ENCODE data around the gene TREML1.

Gene TREML1

DNA sequence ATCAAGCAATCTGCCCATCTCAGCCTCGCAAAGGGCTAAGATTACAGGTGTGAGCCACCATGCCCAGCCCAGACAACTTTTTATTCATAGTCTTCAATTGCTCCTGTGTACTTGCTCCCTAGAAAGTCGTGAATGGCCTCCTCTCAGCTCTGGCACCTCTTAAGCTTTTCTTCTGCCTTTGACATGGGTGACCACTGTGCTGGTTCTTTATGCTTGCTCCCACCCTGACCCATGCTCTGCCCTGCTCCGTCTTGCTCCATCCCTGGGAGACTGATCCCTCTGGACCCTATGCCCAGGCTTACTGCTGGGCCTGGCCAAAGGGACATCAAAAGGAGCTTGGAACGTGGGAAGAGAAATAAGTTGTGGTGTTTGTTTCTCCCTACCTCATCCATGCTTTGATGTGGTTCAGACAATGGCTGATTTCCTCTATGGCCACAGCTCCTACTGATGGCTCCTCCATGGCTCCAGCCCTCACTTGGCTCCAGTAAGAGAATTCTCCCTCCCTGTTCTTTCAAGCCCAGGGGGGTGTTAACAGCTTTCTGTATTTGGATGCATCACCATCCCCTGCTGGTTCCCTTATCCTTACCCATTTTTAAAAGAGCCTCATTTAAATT lies 16.5 kb upstream of the TREML1 start:
- no peaks in the 10 kb centered on the region for H3K4me1 ChIP-seq (ENCODE audit: control insufficient read depth, low read length)
- TF ChIP-seq EZH2phosphoT487 (IDR thresholded peaks at IDR 0.05; ENCODE audit: borderline replicate concordance, low read length) (no peak), CTCF (IDR thresholded peaks at IDR 0.05; ENCODE audit: low read depth, low read length, poor library complexity, severe bottlenecking) (no peak)
- H4K20me1 ChIP-seq (ENCODE audit: control insufficient read depth, insufficient read depth, low read depth, low read length) = no peaks in the 10 kb centered on the region
- no peaks in the 10 kb centered on the region for H3K9me2 ChIP-seq (replicated peaks; ENCODE audit: control insufficient read depth, low read length)
- H3K4me2 ChIP-seq (ENCODE audit: low read length) = no peak overlapping the region
- H3K36me3 ChIP-seq (ENCODE audit: control insufficient read depth, low read length) = no peaks in the 10 kb centered on the region
- no peak overlapping the region for H3K4me3 ChIP-seq (ENCODE audit: low read length)
- no peak overlapping the region for H3K27ac ChIP-seq (ENCODE audit: low read depth, low read length)
- no peaks in the 10 kb centered on the region for H3F3A ChIP-seq (ENCODE audit: control insufficient read depth, insufficient read depth)
- H3K27me3 ChIP-seq (ENCODE audit: control insufficient read depth, low read length) = peaks cover 10% of the 10 kb centered on the region; the same call in 1 of the 2 replicates
- no peaks in the 10 kb centered on the region for H3K9me3 ChIP-seq (ENCODE audit: control insufficient read depth, insufficient read depth, low read length)
- H3K79me2 ChIP-seq (ENCODE audit: control insufficient read depth, low read length) = no peaks in the 10 kb centered on the region

DNA sequence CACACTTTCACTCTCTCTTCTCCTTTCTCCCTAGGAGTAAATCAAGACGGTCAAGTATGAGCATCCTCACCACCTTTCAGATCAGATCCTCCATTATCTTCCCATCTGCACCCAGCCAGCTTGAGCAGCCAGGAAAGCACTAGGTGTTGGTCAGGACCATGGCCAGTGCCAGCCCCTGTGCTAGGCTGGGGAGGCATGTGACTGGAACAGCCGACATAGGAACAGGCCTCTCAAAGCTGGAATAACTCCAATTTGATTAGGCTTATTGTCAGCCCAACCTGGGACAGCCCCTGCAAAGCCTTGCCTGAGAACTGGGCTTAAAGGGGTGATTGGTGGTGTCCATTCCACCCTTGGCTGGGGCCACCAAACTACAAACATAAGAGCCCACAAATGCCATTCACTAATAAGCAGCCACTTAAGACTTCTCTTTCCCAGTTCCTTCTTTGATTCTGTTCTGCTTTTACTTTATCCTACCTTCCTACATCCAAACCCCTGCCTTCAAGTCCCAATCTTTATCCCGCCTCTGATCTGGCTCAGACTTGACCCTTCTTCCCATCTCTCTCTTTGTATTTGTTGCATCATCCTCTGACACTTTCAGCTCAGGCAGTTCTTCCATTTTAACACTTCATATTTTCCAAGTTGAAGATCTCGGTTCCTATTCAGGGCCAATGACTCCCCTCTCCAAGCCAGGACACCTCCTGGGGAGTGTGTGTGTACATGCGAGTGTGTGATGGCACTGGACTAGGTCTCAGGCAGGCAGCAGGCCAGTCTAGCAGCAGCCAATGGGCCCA lies 13.2 kb upstream of the TREML1 start:
- Histone ChIP-seq H3K4me3 (ENCODE audit: low read length) (no peak overlapping the region), H3K9me3 (ENCODE audit: control insufficient read depth, insufficient read depth, low read length) (no peaks in the 10 kb centered on the region), H3K27ac (ENCODE audit: low read depth, low read length) (no peak overlapping the region), H3K4me1 (ENCODE audit: control insufficient read depth, low read length) (peaks cover 8% of the 10 kb centered on the region), H3K9me2 (replicated peaks; ENCODE audit: control insufficient read depth, low read length) (no peaks in the 10 kb centered on the region), H3K27me3 (ENCODE audit: control insufficient read depth, low read length) (peaks cover 10% of the 10 kb centered on the region; the same call in 1 of the 2 replicates), H3K4me2 (ENCODE audit: low read length) (no peak overlapping the region), H3K79me2 (ENCODE audit: control insufficient read depth, low read length) (no peaks in the 10 kb centered on the region), H3K36me3 (ENCODE audit: control insufficient read depth, low read length) (no peaks in the 10 kb centered on the region), H3F3A (ENCODE audit: control insufficient read depth, insufficient read depth) (no peaks in the 10 kb centered on the region), H4K20me1 (ENCODE audit: control insufficient read depth, insufficient read depth, low read depth, low read length) (no peaks in the 10 kb centered on the region)
- TF ChIP-seq EZH2phosphoT487 (IDR thresholded peaks at IDR 0.05; ENCODE audit: borderline replicate concordance, low read length) (no peak), CTCF (IDR thresholded peaks at IDR 0.05; ENCODE audit: low read depth, low read length, poor library complexity, severe bottlenecking) (no peak)

DNA sequence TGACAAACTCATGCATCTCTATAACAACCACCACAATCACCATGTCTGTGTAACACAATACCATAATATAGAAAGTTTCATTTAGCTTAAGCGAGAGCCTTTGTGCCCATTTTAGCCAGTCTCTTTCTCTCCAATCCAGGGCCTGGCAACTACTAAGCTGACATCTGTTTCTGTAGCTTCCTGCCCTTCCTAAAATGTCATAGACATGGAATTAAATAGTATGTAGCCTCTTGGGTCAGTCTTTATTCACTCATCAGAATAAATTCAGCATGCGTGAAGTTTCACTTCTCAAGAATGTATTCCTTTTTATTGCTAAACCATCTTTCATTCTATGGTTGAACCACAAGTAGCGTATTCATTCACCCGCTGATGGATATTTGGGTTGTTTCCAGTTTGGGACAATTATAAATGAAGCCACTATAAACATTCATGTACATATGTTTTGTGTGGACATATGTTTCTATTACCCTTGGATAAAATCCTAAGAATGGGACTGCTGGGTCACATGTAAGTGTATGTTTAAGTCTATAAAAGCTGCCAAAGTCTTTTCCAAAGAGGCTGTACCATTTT lies 10.5 kb upstream of the TREML1 start:
- no peaks in the 10 kb centered on the region for H3K9me3 ChIP-seq (ENCODE audit: control insufficient read depth, insufficient read depth, low read length)
- H3K4me3 ChIP-seq (ENCODE audit: low read length) = no peak overlapping the region
- no peaks in the 10 kb centered on the region for H3K79me2 ChIP-seq (ENCODE audit: control insufficient read depth, low read length)
- peaks cover 10% of the 10 kb centered on the region; the same call in 1 of the 2 replicates for H3K27me3 ChIP-seq (ENCODE audit: control insufficient read depth, low read length)
- H3K4me2 ChIP-seq (ENCODE audit: low read length) = no peak overlapping the region
- no peaks in the 10 kb centered on the region for H4K20me1 ChIP-seq (ENCODE audit: control insufficient read depth, insufficient read depth, low read depth, low read length)
- H3F3A ChIP-seq (ENCODE audit: control insufficient read depth, insufficient read depth) = no peaks in the 10 kb centered on the region
- peaks cover 8% of the 10 kb centered on the region for H3K4me1 ChIP-seq (ENCODE audit: control insufficient read depth, low read length)
- H3K36me3 ChIP-seq (ENCODE audit: control insufficient read depth, low read length) = no peaks in the 10 kb centered on the region
- H3K27ac ChIP-seq (ENCODE audit: low read depth, low read length) = no peak overlapping the region
- H3K9me2 ChIP-seq (replicated peaks; ENCODE audit: control insufficient read depth, low read length) = no peaks in the 10 kb centered on the region
- no peak for TF ChIP-seq EZH2phosphoT487 (IDR thresholded peaks at IDR 0.05; ENCODE audit: borderline replicate concordance, low read length)

DNA sequence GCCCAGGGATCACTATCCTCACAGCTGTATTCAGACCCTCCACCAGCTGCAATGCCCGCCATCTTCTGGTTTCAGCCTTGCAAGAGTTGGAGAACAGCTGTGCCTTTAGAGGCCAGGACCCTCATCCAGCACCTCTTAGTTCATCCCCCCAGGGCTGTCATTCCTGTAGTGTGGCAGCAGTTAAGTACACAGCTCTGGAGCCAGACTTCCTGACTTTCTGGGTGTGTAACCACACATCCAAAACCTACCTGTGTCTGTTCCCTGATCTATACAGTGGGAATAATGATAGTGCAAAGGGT lies 9.2 kb upstream of the TREML1 start:
- no peaks in the 10 kb centered on the region for H4K20me1 ChIP-seq (ENCODE audit: control insufficient read depth, insufficient read depth, low read depth, low read length)
- peaks cover 8% of the 10 kb centered on the region for H3K4me1 ChIP-seq (ENCODE audit: control insufficient read depth, low read length)
- H3K36me3 ChIP-seq (ENCODE audit: control insufficient read depth, low read length) = no peaks in the 10 kb centered on the region
- TF ChIP-seq CTCF (IDR thresholded peaks at IDR 0.05; ENCODE audit: low read depth, low read length, poor library complexity, severe bottlenecking) = no peak
- no peak for TF ChIP-seq EZH2phosphoT487 (IDR thresholded peaks at IDR 0.05; ENCODE audit: borderline replicate concordance, low read length)
- no peaks in the 10 kb centered on the region for H3K9me3 ChIP-seq (ENCODE audit: control insufficient read depth, insufficient read depth, low read length)
- no peaks in the 10 kb centered on the region for H3F3A ChIP-seq (ENCODE audit: control insufficient read depth, insufficient read depth)
- no peaks in the 10 kb centered on the region for H3K9me2 ChIP-seq (replicated peaks; ENCODE audit: control insufficient read depth, low read length)
- H3K4me2 ChIP-seq (ENCODE audit: low read length) = no peak overlapping the region
- H3K27me3 ChIP-seq (ENCODE audit: control insufficient read depth, low read length) = peaks cover 10% of the 10 kb centered on the region; the same call in 1 of the 2 replicates
- no peaks in the 10 kb centered on the region for H3K79me2 ChIP-seq (ENCODE audit: control insufficient read depth, low read length)
- no peak overlapping the region for H3K27ac ChIP-seq (ENCODE audit: low read depth, low read length)
- no peak overlapping the region for H3K4me3 ChIP-seq (ENCODE audit: low read length)
